Type B pancreatic cell (in vitro differentiated cells): Measurements from ENCODE around the gene WNT2B. TPM values are rescaled to one million over a fixed set of nuclear protein-coding genes. Genes with fewer than 3 reads are reported as not detected.

Experiments
- DNase-seq: peaks from one replicate; pipeline ENCODE4 v3.0.0; 2021; ENCODE audit warnings: mixed read lengths; ENCODE audit not compliant: unreplicated experiment; ENCODE audit errors: extremely low spot score
- H3K27ac Mint-ChIP-seq: 2 replicates; pipeline ENCODE4 v1.8.0; 2021; ENCODE audit warnings: mild to moderate bottlenecking, mixed read lengths
- H3K27me3 Mint-ChIP-seq: 2 replicates; pipeline ENCODE4 v1.8.0; 2021; ENCODE audit warnings: mixed read lengths
- H3K36me3 Mint-ChIP-seq: 2 replicates; pipeline ENCODE4 v1.8.0; 2021; ENCODE audit warnings: mixed read lengths
- H3K4me1 Mint-ChIP-seq: one replicate; pipeline ENCODE4 v1.8.0; 2021; ENCODE audit warnings: mixed read lengths; ENCODE audit not compliant: unreplicated experiment
- H3K4me3 Mint-ChIP-seq: 2 replicates; pipeline ENCODE4 v1.8.0; 2021; ENCODE audit warnings: mild to moderate bottlenecking, mixed read lengths
- H3K9me3 Mint-ChIP-seq: 2 replicates; pipeline ENCODE4 v1.8.0; 2021; ENCODE audit warnings: mixed read lengths
- CTCF ChIP-seq: fragments of 200-600 bp; sonication (generic); conservative IDR thresholded peaks from 2 replicates; pipeline ENCODE4 v1.5.0; 2021; ENCODE audit warnings: antibody characterized with exemption, mild to moderate bottlenecking
- total RNA-seq: library from RNA; stranded (reverse); gene quantifications from 2 replicates; pipeline ENCODE4 v1.2.1, GENCODE V29; 2021; ENCODE audit warnings: low replicate concordance

The WNT2B gene
- total RNA-seq, 1 donor from 2014 or later: 41.0 TPM

- Mint-ChIP-seq H3K27me3 (no peaks in the 10 kb centered on the region), H3K4me3 (no peak overlapping the region), H3K27ac (no peak overlapping the region), H3K9me3 (no peaks in the 10 kb centered on the region), H3K36me3 (peaks cover 5% of the 10 kb centered on the region), H3K4me1 (peaks cover 27% of the 10 kb centered on the region)
- no peak for DNase-seq
- no peak for TF ChIP-seq CTCF
Observed at GRCh38 chr1:112533029-112533428, 24.3 kb downstream of the WNT2B start.

GRCh38 chr1:112536561-112536960 is 27.8 kb downstream of the WNT2B start:
- Mint-ChIP-seq H3K27me3 (no peaks in the 10 kb centered on the region), H3K4me3 (no peak overlapping the region), H3K36me3 (peaks cover 10% of the 10 kb centered on the region), H3K9me3 (no peaks in the 10 kb centered on the region), H3K27ac (no peak overlapping the region), H3K4me1 (peaks cover 7% of the 10 kb centered on the region)
- no peak for TF ChIP-seq CTCF
- no peak for DNase-seq

- TF ChIP-seq CTCF: no peak
- DNase-seq: no peak
- Mint-ChIP-seq H3K36me3 (peaks cover 13% of the 10 kb centered on the region), H3K27me3 (no peaks in the 10 kb centered on the region), H3K27ac (no peak overlapping the region), H3K4me1 (peaks cover 7% of the 10 kb centered on the region), H3K4me3 (no peak overlapping the region), H3K9me3 (no peaks in the 10 kb centered on the region)
Observed at GRCh38 chr1:112537456-112537855, 28.7 kb downstream of the WNT2B start.

- no peak for DNase-seq
- Mint-ChIP-seq H3K9me3 (no peaks in the 10 kb centered on the region), H3K4me1 (peaks cover 7% of the 10 kb centered on the region), H3K36me3 (peaks cover 11% of the 10 kb centered on the region), H3K4me3 (no peak overlapping the region), H3K27ac (no peak overlapping the region), H3K27me3 (no peaks in the 10 kb centered on the region)
- TF ChIP-seq CTCF: no peak
Observed at GRCh38 chr1:112538883-112539282, 30.1 kb downstream of the WNT2B start.

- Mint-ChIP-seq H3K4me1 (peaks cover 7% of the 10 kb centered on the region), H3K27ac (no peak overlapping the region), H3K4me3 (no peak overlapping the region), H3K9me3 (no peaks in the 10 kb centered on the region), H3K36me3 (peaks cover 8% of the 10 kb centered on the region), H3K27me3 (no peaks in the 10 kb centered on the region)
- no peak for DNase-seq
- TF ChIP-seq CTCF: no peak
Observed at GRCh38 chr1:112540226-112540794, 31.5 kb downstream of the WNT2B start.

GRCh38 chr1:112541299-112541698 is 32.5 kb downstream of the WNT2B start:
- no peak overlapping the region for H3K4me3 Mint-ChIP-seq
- no peaks in the 10 kb centered on the region for H3K27me3 Mint-ChIP-seq
- no peak for TF ChIP-seq CTCF
- peaks cover 7% of the 10 kb centered on the region for H3K4me1 Mint-ChIP-seq
- peaks cover 8% of the 10 kb centered on the region for H3K36me3 Mint-ChIP-seq
- no peak for DNase-seq
- H3K9me3 Mint-ChIP-seq: no peaks in the 10 kb centered on the region
- H3K27ac Mint-ChIP-seq: no peak overlapping the region
